Colonic mucosa (tissue), 4 donors: ENCODE measurements around the gene FRMPD1. TPM values are rescaled to one million over a fixed set of nuclear protein-coding genes. Genes with fewer than 3 reads are reported as not detected.

Experiments used
- DNase-seq: peaks from one replicate; pipeline ENCODE4 v3.0.0-alpha.2; 2020
- H3K27ac ChIP-seq: fragments of 200-600 bp; one replicate; pipeline ENCODE4 v1.8.0; 2021
- H3K27me3 ChIP-seq: fragments of 200-600 bp; one replicate; pipeline ENCODE4 v1.8.0; 2021
- H3K36me3 ChIP-seq: fragments of 200-600 bp; one replicate; pipeline ENCODE4 v1.8.0; 2021
- H3K4me1 ChIP-seq: fragments of 200-600 bp; one replicate; pipeline ENCODE4 v1.8.0; 2021; ENCODE audit warnings: mild to moderate bottlenecking
- H3K4me3 ChIP-seq: fragments of 200-600 bp; one replicate; pipeline ENCODE4 v1.8.0; 2021
- H3K9ac ChIP-seq, 2 donors: one replicate each; pipeline ENCODE4 v1.7.0; 2013; ENCODE audit warnings: control low read depth in 2 of 2, low read depth in 2 of 2, low read length in 2 of 2
- H3K9me3 ChIP-seq: fragments of 200-600 bp; one replicate; pipeline ENCODE4 v1.8.0; 2021
- CTCF ChIP-seq: fragments of 200-600 bp; IDR thresholded peaks from one replicate; pipeline ENCODE4 v1.8.0; 2022; ENCODE audit warnings: antibody characterized with exemption, mild to moderate bottlenecking
- intact Hi-C: fragments of 100-400 bp; cut with DNase I; formaldehyde crosslinking; loops from one replicate; pipeline ENCODE4 v1.14.1; 2022
- total RNA-seq, 2 donors: library from RNA; stranded (reverse); fragmentation: NEBNext Ultra II Directional in 1 of 2; extraction: Animal tissue kit (Norgen Biotek cat#: 25700) in 1 of 2; gene quantifications; one replicate each; pipeline ENCODE4 v1.2.1, GENCODE V29; 2021
- donor health status: healthy.
- donor health status: DM: no; HTN: no; CAD: no.
- donor health status: DM: no; HTN: no; CAD: no.

The FRMPD1 gene
- total RNA-seq, 2 donors from 2014 or later: 0.08 to 0.35 TPM

DNA sequence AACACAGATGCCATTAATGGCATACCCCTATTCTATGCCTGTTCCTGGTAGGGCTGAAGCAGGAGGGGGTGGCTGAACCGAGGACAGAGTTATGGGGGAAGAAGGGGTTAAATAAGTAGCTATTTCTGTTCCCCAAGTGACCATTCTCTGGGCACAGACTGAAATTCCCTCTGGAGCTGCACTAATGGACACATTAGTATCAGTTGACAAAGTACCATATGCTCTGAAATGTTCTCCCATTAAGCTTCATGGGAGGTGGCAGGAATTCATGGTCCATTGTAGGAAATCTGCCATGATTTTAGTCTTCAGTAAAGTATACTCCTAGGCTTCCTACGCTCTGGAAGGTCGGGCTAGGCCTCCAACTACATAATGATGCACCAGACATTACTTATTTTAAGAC lies 10.5 kb upstream of the FRMPD1 start:
- no peak for DNase-seq
- no peak for TF ChIP-seq CTCF
- H3K36me3 ChIP-seq: no peaks in the 10 kb centered on the region
- no peaks in the 10 kb centered on the region for H3K9me3 ChIP-seq
- H3K4me3 ChIP-seq: no peak overlapping the region
- H3K9ac ChIP-seq: no peak overlapping the region
- no peaks in the 10 kb centered on the region for H3K27me3 ChIP-seq
- no peaks in the 10 kb centered on the region for H3K4me1 ChIP-seq
- no peak overlapping the region for H3K27ac ChIP-seq
- intact Hi-C loops: no loop called here

DNA sequence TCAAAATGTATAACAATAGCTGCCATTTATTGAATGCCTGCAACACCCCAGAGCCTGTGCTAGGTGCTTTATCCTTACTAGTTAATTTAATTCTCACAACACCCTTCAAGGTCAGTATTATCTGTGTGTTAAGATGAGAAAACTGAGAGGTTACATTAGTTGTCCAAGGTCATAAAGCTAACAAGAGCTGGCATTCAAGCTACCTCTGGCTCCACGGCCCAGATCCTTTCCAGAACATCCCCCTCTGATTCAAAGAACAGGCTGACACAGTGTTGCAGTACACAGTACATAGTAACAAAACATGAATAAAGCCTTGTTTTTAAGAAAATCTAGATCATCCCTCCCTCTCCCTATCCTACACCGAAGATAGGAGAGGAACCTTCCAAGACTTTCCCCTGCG lies 9.4 kb upstream of the FRMPD1 start:
- DNase-seq: no peak
- Histone ChIP-seq H3K27ac (no peak overlapping the region), H3K9ac (no peak overlapping the region), H3K4me3 (no peak overlapping the region), H3K9me3 (no peaks in the 10 kb centered on the region), H3K36me3 (no peaks in the 10 kb centered on the region), H3K27me3 (no peaks in the 10 kb centered on the region), H3K4me1 (no peaks in the 10 kb centered on the region)
- intact Hi-C loops: no loop called here
- TF ChIP-seq CTCF: no peak

DNA sequence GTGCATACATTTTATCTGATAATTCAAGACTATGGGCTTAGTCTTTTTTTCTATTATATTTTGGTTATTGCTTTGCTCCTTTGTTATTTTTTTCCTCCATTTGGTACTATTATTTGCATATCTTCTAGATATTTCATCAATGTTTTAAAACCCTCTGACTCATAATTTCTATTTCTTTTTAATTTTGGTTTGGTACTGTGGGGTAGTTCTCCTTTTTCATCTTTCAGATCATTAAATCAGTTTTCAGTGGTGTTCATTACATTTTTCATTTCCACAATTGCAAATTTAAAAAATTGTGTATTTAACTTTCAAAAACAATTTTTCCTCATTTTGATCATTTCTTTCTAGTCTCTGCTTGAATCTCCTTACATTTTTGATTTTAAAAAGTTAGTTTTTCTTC lies 7.5 kb upstream of the FRMPD1 start:
- no peak overlapping the region for H3K27ac ChIP-seq
- no peaks in the 10 kb centered on the region for H3K27me3 ChIP-seq

DNA sequence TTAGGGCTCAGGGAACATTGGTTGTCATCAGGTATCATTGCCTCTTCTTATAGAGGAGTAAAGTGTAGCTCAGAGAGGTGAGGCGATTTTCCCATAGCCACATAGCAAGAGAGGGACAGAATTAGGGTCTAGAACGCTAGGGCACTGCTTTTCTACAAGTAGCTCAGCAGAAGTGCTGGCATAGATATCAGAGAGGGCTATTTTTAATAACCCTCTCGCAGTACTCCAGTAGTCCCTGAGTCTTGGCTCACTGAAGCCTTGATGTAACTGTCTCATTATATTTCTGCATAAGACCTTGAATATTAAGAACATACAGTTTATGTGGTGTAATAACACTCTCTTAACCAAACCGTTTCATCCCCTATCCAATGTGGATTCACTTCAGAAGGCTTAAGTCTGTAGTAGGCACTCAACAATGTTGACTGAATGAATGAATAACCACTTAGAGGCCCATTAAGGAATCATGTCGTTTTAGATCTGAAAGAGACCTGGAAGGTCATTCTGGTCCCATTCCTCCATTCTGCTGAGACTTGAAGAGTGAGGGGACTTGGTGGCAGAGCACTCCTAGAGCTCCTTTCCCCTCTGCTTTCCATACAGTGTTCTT lies 4.7 kb upstream of the FRMPD1 start:
- intact Hi-C loops: no loop called here
- no peak for TF ChIP-seq CTCF
- Histone ChIP-seq H3K27ac (no peak overlapping the region), H3K36me3 (no peaks in the 10 kb centered on the region), H3K4me3 (no peak overlapping the region), H3K9ac (no peak overlapping the region), H3K27me3 (peaks cover 3% of the 10 kb centered on the region), H3K9me3 (no peaks in the 10 kb centered on the region), H3K4me1 (peaks cover under 1% of the 10 kb centered on the region)
- no peak for DNase-seq

More for the DNA sequence above, 7.5 kb upstream of the FRMPD1 start:
- TF ChIP-seq CTCF: no peak
- DNase-seq: no peak
- Histone ChIP-seq H3K9me3 (no peaks in the 10 kb centered on the region), H3K4me1 (no peaks in the 10 kb centered on the region), H3K4me3 (no peak overlapping the region), H3K36me3 (no peaks in the 10 kb centered on the region), H3K9ac (no peak overlapping the region)
- intact Hi-C loops: no loop called here

DNA sequence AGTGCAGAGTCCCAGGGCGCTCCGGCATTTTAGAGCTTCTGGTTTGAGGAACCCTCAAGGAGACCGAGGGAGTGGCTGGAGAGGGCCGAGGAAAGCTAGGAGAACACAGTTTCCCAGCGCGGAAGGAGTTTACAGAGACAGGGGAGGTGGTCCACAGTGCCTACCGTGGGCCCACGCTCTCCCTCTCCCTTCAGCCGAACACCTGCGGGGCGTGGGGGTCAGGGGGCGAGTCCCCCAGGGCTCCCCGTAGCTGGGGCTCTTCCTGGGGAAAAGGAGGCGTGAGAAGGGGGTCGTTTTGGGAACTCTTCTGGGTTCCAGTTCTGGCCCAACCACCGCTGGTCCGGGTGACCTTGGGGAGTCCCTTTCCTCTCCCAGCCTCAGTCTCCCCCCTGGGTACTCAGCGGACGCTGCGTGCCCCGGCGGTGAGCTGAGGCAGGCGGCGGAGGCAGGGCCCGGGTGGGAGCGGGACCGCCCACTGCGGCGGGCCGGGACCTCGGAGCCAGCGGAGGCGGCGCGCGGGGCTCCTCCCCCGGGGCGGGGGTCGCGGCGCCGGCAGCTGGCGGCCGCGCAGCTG lies 368 bp upstream of the FRMPD1 start:
- intact Hi-C loops: no loop called here
- no peak for DNase-seq
- Histone ChIP-seq H3K27me3 (peaks cover 20% of the 10 kb centered on the region), H3K4me1 (peaks cover 5% of the 10 kb centered on the region), H3K36me3 (no peaks in the 10 kb centered on the region), H3K9ac (no peak overlapping the region), H3K9me3 (no peaks in the 10 kb centered on the region), H3K4me3 (peak overlapping the region; percentile 15), H3K27ac (no peak overlapping the region)
- TF ChIP-seq CTCF: no peak
